ENCODE measurements around the gene SLC25A34.

Gene SLC25A34

DNA sequence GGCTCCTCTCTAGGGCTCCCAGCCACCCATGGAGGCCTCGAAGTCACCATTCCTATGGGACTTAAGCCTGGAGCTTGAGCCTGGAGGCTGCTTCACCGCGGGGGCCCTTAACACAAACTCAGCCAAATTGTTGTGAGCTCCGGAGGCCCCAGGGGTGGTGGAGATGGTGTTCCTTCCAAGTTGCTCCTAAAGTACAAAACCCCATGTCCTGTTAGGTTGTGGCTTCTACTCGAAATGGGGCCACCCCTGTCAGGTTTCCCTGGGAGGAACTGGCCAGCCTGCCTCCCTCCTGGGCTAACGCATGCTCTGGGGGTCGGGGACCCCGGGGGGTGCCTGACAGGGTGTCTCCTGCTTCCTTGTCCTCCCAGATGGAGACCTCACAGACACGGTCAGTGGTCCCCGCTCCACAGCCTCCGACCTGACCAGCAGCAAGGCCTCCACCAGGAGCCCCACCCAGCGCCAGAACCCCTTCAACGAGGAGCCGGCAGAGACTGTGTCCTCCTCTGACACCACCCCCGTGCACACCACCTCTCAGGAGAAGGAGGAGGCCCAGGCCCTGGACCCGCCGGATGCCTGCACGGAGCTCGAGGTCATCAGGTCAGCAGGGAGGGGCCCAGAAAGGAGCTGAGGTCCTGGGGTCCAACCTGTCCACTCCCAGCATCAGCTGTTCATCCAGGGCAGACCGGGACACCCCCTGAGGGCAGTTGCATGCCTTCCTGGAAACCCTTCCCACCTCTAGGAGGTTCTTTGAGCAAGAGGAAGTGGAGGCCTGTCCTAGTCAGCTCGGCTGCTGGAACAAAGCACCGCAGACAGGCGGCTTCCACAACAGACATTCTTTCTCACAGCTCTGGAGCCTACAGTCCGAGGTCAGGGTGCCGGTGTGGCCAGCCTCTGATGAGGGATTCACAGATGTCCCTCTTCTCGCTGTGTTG lies 10.8 kb upstream of the SLC25A34 start:
- no CpG with 5 or more reads among the region's 26 CpGs for WGBS (ENCODE audit: extremely low coverage, insufficient coverage, insufficient read length)
- Histone ChIP-seq H3K36me3 (ENCODE audit: control insufficient read depth in 1 of 2, insufficient read depth in 2 of 2, low read length in 2 of 2) (peaks cover 43 to 46% of the 10 kb centered on the region in 2 experiments), H3K79me1 (ENCODE audit: low read length) (peaks cover 7% of the 10 kb centered on the region), H3K23ac (ENCODE audit: low read length) (no peak overlapping the region), H2AFZ (ENCODE audit: insufficient read depth, low read length, poor library complexity) (no peak overlapping the region), H3K9me3 (ENCODE audit: insufficient read depth, low read depth, low read length) (no peaks in the 10 kb centered on the region), H3K79me2 (ENCODE audit: control insufficient read depth, insufficient read depth, low read length, poor library complexity) (no peaks in the 10 kb centered on the region), H3K14ac (ENCODE audit: low read length) (no peak overlapping the region), H3K4ac (ENCODE audit: low read depth, low read length) (no peak overlapping the region), H2BK120ac (ENCODE audit: insufficient read depth, low read length, poor library complexity) (no peak overlapping the region), H2BK5ac (ENCODE audit: low read depth, low read length, poor library complexity) (no peak overlapping the region), H3K4me2 (ENCODE audit: low read length) (no peak overlapping the region), H4K12ac (ENCODE audit: low read depth, low read length) (no peak overlapping the region), H2BK12ac (ENCODE audit: low read length) (no peak overlapping the region), H2AK5ac (ENCODE audit: low read length) (no peak overlapping the region), H3K4me1 (ENCODE audit: control insufficient read depth in 1 of 2, insufficient read depth in 2 of 2, low read length in 2 of 2) (peaks cover 40 to 46% of the 10 kb centered on the region in 2 experiments), H3K18ac (ENCODE audit: low read length) (no peak overlapping the region), H3K27me3 (ENCODE audit: insufficient read depth, low read length) (no peaks in the 10 kb centered on the region), H3K27ac (ENCODE audit: low read depth, low read length) (peak overlapping the region; percentile 18), H4K91ac (ENCODE audit: low read depth, low read length) (no peak overlapping the region), H3K9ac (ENCODE audit: low read length) (no peak overlapping the region), H3K4me3 (ENCODE audit: low read depth, low read length) (no peak overlapping the region), H4K8ac (ENCODE audit: low read depth, low read length) (no peak overlapping the region)
- peak; percentile 84 to 87 for DNase-seq

DNA sequence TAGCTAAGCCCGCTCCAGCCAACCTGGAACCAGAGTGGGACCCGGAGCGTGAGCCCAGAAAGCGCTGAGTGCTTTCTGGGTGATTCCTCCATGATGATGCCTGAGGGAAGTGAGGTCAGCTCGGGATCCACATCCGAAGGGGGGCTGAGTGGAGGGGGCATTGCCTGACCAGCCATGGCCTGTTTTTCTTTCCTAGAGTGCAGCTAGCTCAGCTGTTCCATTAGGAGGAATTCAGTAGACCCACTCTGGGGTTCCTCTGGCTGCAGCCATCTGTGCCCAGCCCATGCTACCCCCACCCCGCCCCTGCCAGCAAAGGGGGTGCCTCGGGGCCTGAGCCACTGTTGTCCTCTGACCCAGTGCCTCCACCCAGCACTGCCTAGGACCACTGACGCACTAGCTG lies 9.6 kb upstream of the SLC25A34 start:
- no peak overlapping the region for H3K4me2 ChIP-seq (ENCODE audit: low read length)
- no peaks in the 10 kb centered on the region for H3K9me3 ChIP-seq (ENCODE audit: insufficient read depth, low read depth, low read length)
- H3K9ac ChIP-seq (ENCODE audit: low read length) = no peak overlapping the region
- H3K4me1 ChIP-seq (ENCODE audit: control insufficient read depth in 1 of 2, insufficient read depth in 2 of 2, low read length in 2 of 2) = peaks cover 35 to 39% of the 10 kb centered on the region in 2 experiments
- H2BK5ac ChIP-seq (ENCODE audit: low read depth, low read length, poor library complexity) = no peak overlapping the region
- H3K18ac ChIP-seq (ENCODE audit: low read length) = no peak overlapping the region
- H3K36me3 ChIP-seq (ENCODE audit: control insufficient read depth in 1 of 2, insufficient read depth in 2 of 2, low read length in 2 of 2) = peaks cover 50 to 51% of the 10 kb centered on the region in 2 experiments
- no peak overlapping the region for H3K23ac ChIP-seq (ENCODE audit: low read length)
- H3K27me3 ChIP-seq (ENCODE audit: insufficient read depth, low read length) = no peaks in the 10 kb centered on the region
- H2BK120ac ChIP-seq (ENCODE audit: insufficient read depth, low read length, poor library complexity) = no peak overlapping the region
- no peak overlapping the region for H2BK12ac ChIP-seq (ENCODE audit: low read length)
- H3K4ac ChIP-seq (ENCODE audit: low read depth, low read length) = no peak overlapping the region
- H4K91ac ChIP-seq (ENCODE audit: low read depth, low read length) = no peak overlapping the region
- no peak overlapping the region for H3K27ac ChIP-seq (ENCODE audit: low read depth, low read length)
- DNase-seq = no peak
- H3K79me2 ChIP-seq (ENCODE audit: control insufficient read depth, insufficient read depth, low read length, poor library complexity) = no peaks in the 10 kb centered on the region
- no peak overlapping the region for H2AFZ ChIP-seq (ENCODE audit: insufficient read depth, low read length, poor library complexity)
- H3K14ac ChIP-seq (ENCODE audit: low read length) = no peak overlapping the region
- H3K79me1 ChIP-seq (ENCODE audit: low read length) = peaks cover 7% of the 10 kb centered on the region
- no peak overlapping the region for H3K4me3 ChIP-seq (ENCODE audit: low read depth, low read length)
- no peak overlapping the region for H4K12ac ChIP-seq (ENCODE audit: low read depth, low read length)
- no CpG with 5 or more reads among the region's 9 CpGs for WGBS (ENCODE audit: extremely low coverage, insufficient coverage, insufficient read length)
- no peak overlapping the region for H2AK5ac ChIP-seq (ENCODE audit: low read length)
- H4K8ac ChIP-seq (ENCODE audit: low read depth, low read length) = no peak overlapping the region

DNA sequence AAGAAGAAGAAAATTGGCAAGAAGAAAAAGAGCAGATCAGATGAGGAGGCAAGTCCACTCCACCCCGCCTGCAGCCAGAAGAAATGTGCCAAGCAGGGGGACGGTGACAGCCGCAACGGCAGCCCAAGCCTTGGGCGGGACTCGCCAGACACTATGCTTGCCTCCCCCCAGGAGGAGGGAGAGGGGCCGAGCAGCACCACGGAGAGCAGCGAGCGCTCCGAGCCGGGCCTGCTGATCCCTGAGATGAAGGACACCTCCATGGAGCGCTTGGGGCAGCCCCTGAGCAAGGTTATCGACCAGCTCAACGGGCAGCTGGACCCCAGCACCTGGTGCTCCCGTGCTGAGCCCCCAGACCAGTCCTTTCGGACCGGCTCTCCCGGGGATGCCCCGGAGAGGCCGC lies 9.0 kb upstream of the SLC25A34 start:
- no peak overlapping the region for H2BK12ac ChIP-seq (ENCODE audit: low read length)
- no peak overlapping the region for H3K23ac ChIP-seq (ENCODE audit: low read length)
- H3K4me2 ChIP-seq (ENCODE audit: low read length) = no peak overlapping the region
- H4K12ac ChIP-seq (ENCODE audit: low read depth, low read length) = no peak overlapping the region
- no peak overlapping the region for H4K91ac ChIP-seq (ENCODE audit: low read depth, low read length)
- H3K79me2 ChIP-seq (ENCODE audit: control insufficient read depth, insufficient read depth, low read length, poor library complexity) = no peaks in the 10 kb centered on the region
- H2BK5ac ChIP-seq (ENCODE audit: low read depth, low read length, poor library complexity) = no peak overlapping the region
- no peak overlapping the region for H3K4ac ChIP-seq (ENCODE audit: low read depth, low read length)
- peaks cover 7% of the 10 kb centered on the region for H3K79me1 ChIP-seq (ENCODE audit: low read length)
- H2AK5ac ChIP-seq (ENCODE audit: low read length) = no peak overlapping the region
- no peak for DNase-seq
- H2BK120ac ChIP-seq (ENCODE audit: insufficient read depth, low read length, poor library complexity) = no peak overlapping the region
- no peak overlapping the region for H3K9ac ChIP-seq (ENCODE audit: low read length)
- no peak overlapping the region for H2AFZ ChIP-seq (ENCODE audit: insufficient read depth, low read length, poor library complexity)
- peak overlapping the region; percentile 18 for H3K18ac ChIP-seq (ENCODE audit: low read length)
- H3K14ac ChIP-seq (ENCODE audit: low read length) = no peak overlapping the region
- WGBS (ENCODE audit: extremely low coverage, insufficient coverage, insufficient read length) = no CpG with 5 or more reads among the region's 21 CpGs
- H3K27ac ChIP-seq (ENCODE audit: low read depth, low read length) = no peak overlapping the region
- H3K27me3 ChIP-seq (ENCODE audit: insufficient read depth, low read length) = no peaks in the 10 kb centered on the region
- H3K4me3 ChIP-seq (ENCODE audit: low read depth, low read length) = no peak overlapping the region
- no peak overlapping the region for H4K8ac ChIP-seq (ENCODE audit: low read depth, low read length)
- peaks cover 55 to 56% of the 10 kb centered on the region in 2 experiments for H3K36me3 ChIP-seq (ENCODE audit: control insufficient read depth in 1 of 2, insufficient read depth in 2 of 2, low read length in 2 of 2)
- H3K9me3 ChIP-seq (ENCODE audit: insufficient read depth, low read depth, low read length) = no peaks in the 10 kb centered on the region
- peaks cover 35 to 39% of the 10 kb centered on the region in 2 experiments for H3K4me1 ChIP-seq (ENCODE audit: control insufficient read depth in 1 of 2, insufficient read depth in 2 of 2, low read length in 2 of 2)

DNA sequence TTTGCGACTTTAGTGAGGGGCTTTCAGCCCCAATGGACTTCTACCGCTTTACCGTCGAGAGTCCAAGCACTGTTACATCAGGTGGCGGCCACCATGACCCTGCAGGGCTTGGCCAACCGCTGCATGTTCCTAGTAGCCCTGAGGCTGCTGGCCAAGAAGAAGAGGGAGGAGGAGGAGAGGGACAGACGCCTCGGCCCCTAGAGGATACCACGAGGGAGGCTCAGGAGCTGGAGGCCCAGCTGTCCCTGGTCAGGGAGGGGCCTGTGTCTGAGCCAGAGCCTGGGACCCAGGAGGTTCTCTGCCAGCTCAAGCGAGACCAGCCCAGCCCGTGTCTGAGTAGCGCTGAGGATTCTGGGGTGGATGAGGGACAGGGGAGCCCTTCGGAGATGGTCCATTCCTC lies 8.6 kb upstream of the SLC25A34 start:
- no CpG with 5 or more reads among the region's 13 CpGs for WGBS (ENCODE audit: extremely low coverage, insufficient coverage, insufficient read length)
- H3K36me3 ChIP-seq (ENCODE audit: control insufficient read depth in 1 of 2, insufficient read depth in 2 of 2, low read length in 2 of 2) = peaks cover 58 to 59% of the 10 kb centered on the region in 2 experiments
- H3K14ac ChIP-seq (ENCODE audit: low read length) = no peak overlapping the region
- H3K27ac ChIP-seq (ENCODE audit: low read depth, low read length) = no peak overlapping the region
- no peak overlapping the region for H4K91ac ChIP-seq (ENCODE audit: low read depth, low read length)
- H3K4me3 ChIP-seq (ENCODE audit: low read depth, low read length) = no peak overlapping the region
- peaks cover 32 to 36% of the 10 kb centered on the region in 2 experiments for H3K4me1 ChIP-seq (ENCODE audit: control insufficient read depth in 1 of 2, insufficient read depth in 2 of 2, low read length in 2 of 2)
- H3K27me3 ChIP-seq (ENCODE audit: insufficient read depth, low read length) = no peaks in the 10 kb centered on the region
- H2AK5ac ChIP-seq (ENCODE audit: low read length) = no peak overlapping the region
- H3K9me3 ChIP-seq (ENCODE audit: insufficient read depth, low read depth, low read length) = no peaks in the 10 kb centered on the region
- no peak overlapping the region for H3K4ac ChIP-seq (ENCODE audit: low read depth, low read length)
- H2BK5ac ChIP-seq (ENCODE audit: low read depth, low read length, poor library complexity) = no peak overlapping the region
- H3K79me1 ChIP-seq (ENCODE audit: low read length) = peaks cover 6% of the 10 kb centered on the region
- H3K9ac ChIP-seq (ENCODE audit: low read length) = no peak overlapping the region
- H3K4me2 ChIP-seq (ENCODE audit: low read length) = no peak overlapping the region
- H2BK120ac ChIP-seq (ENCODE audit: insufficient read depth, low read length, poor library complexity) = no peak overlapping the region
- H4K8ac ChIP-seq (ENCODE audit: low read depth, low read length) = no peak overlapping the region
- no peak overlapping the region for H2AFZ ChIP-seq (ENCODE audit: insufficient read depth, low read length, poor library complexity)
- no peak overlapping the region for H2BK12ac ChIP-seq (ENCODE audit: low read length)
- no peak overlapping the region for H4K12ac ChIP-seq (ENCODE audit: low read depth, low read length)
- H3K79me2 ChIP-seq (ENCODE audit: control insufficient read depth, insufficient read depth, low read length, poor library complexity) = no peaks in the 10 kb centered on the region
- H3K23ac ChIP-seq (ENCODE audit: low read length) = no peak overlapping the region
- no peak for DNase-seq
- no peak overlapping the region for H3K18ac ChIP-seq (ENCODE audit: low read length)
